ENCODE data around the gene PRMT2. TPM values are rescaled to one million over a fixed set of nuclear protein-coding genes. Genes with fewer than 3 reads are reported as not detected.

PRMT2 gene
- total RNA-seq, 4 donors from 2014 or later: 136 to 161 (median 142) TPM

GRCh38 chr21:46616050-46616449 lies 19.4 kb upstream of the PRMT2 start:
- Histone ChIP-seq H3K27ac (replicated peaks in 1 of 4) (no peak overlapping the region), H3K27me3 (no peaks in the 10 kb centered on the region), H3K4me1 (peaks cover 0 to 3% (median 3%) of the 10 kb centered on the region in 4 donors), H3K9me3 (peaks cover 0 to 5% (median under 1%) of the 10 kb centered on the region in 4 donors), H3K36me3 (no peaks in the 10 kb centered on the region), H3K4me3 (no peak overlapping the region)
- DNase-seq (ENCODE audit: extremely low spot score): no peak
- intact Hi-C loops (cut with DNase I): no loop called here
- WGBS: 82% methylated on average over 2 of the region's 2 CpGs
- TF ChIP-seq POLR2AphosphoS5 (IDR thresholded peaks at IDR 0.05): no peak
- TF ChIP-seq, protein P1, sequence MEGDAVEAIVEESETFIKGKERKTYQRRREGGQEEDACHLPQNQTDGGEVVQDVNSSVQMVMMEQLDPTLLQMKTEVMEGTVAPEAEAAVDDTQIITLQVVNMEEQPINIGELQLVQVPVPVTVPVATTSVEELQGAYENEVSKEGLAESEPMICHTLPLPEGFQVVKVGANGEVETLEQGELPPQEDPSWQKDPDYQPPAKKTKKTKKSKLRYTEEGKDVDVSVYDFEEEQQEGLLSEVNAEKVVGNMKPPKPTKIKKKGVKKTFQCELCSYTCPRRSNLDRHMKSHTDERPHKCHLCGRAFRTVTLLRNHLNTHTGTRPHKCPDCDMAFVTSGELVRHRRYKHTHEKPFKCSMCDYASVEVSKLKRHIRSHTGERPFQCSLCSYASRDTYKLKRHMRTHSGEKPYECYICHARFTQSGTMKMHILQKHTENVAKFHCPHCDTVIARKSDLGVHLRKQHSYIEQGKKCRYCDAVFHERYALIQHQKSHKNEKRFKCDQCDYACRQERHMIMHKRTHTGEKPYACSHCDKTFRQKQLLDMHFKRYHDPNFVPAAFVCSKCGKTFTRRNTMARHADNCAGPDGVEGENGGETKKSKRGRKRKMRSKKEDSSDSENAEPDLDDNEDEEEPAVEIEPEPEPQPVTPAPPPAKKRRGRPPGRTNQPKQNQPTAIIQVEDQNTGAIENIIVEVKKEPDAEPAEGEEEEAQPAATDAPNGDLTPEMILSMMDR (IDR thresholded peaks at IDR 0.05): no peak
- no peak for TF ChIP-seq EP300 (IDR thresholded peaks at IDR 0.05)
- no peak for TF ChIP-seq POLR2A (IDR thresholded peaks at IDR 0.05; ENCODE audit: low read depth)

GRCh38 chr21:46616656-46617055 lies 18.8 kb upstream of the PRMT2 start:
- Histone ChIP-seq H3K4me3 (no peak overlapping the region), H3K4me1 (peaks cover 0 to 9% (median 6%) of the 10 kb centered on the region in 4 donors), H3K9me3 (no peaks in the 10 kb centered on the region), H3K27ac (replicated peaks in 1 of 4) (no peak overlapping the region), H3K27me3 (no peaks in the 10 kb centered on the region), H3K36me3 (no peaks in the 10 kb centered on the region)
- DNase-seq (ENCODE audit: extremely low spot score): no peak
- 100% methylated on average over 1 of the region's 1 CpG for WGBS
- no peak for TF ChIP-seq POLR2A (IDR thresholded peaks at IDR 0.05; ENCODE audit: low read depth)
- no peak for TF ChIP-seq POLR2AphosphoS5 (IDR thresholded peaks at IDR 0.05)
- intact Hi-C loops (cut with DNase I): no loop called here

DNA sequence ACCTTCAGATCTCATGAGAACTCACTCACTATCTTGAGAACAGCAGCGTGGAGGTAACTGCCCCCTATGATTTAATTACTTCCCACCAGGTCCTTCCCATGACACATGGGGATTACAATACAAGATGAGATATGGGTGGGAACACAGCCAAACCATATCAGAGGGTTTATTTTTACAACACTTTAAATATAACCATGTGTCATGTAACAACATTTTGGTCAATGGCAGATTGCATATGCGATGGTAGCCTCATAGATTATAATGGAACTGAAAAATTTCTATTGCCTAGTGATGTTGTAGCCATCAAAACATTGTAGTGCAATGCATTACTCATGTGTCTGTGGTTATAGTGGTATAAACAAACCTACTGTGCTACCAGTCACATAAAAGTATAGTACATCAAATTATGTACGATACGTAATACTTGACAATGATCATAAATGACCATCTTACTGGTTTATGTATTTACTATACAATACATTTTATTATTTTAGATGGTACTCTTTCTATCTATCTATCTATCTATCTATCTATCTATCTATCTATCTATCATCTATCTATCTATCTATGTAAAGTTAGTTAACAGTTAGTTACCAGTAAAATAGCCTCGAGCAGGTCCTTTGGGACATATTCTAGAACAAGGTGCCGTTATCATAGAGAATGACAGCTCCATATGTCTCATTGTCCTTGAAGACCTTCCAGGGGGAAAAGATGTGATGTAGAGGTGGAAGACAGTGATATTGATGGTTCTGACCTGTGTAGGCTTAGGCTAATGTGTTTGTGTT lies 18.0 kb upstream of the PRMT2 start:
- Histone ChIP-seq H3K27ac (replicated peaks in 1 of 4) (no peak overlapping the region), H3K36me3 (no peaks in the 10 kb centered on the region), H3K4me1 (peaks cover 0 to 15% (median 8%) of the 10 kb centered on the region in 4 donors), H3K9me3 (no peaks in the 10 kb centered on the region), H3K27me3 (no peaks in the 10 kb centered on the region), H3K4me3 (no peak overlapping the region)
- WGBS: 75% methylated on average over 6 of the region's 6 CpGs
- intact Hi-C loops (cut with DNase I): no loop called here
- no peak for DNase-seq (ENCODE audit: extremely low spot score)
- TF ChIP-seq EP300 (IDR thresholded peaks at IDR 0.05) (no peak), POLR2A (IDR thresholded peaks at IDR 0.05; ENCODE audit: low read depth) (no peak), POLR2AphosphoS5 (IDR thresholded peaks at IDR 0.05) (no peak)
- TF ChIP-seq, protein P1 (IDR thresholded peaks at IDR 0.05): no peak

- DNase-seq (ENCODE audit: extremely low spot score): no peak
- H3K27ac ChIP-seq (replicated peaks in 1 of 4): no peak overlapping the region
- intact Hi-C loops (cut with DNase I): no loop called here
- TF ChIP-seq, protein P1 (IDR thresholded peaks at IDR 0.05): no peak
- no peak for TF ChIP-seq EP300 (IDR thresholded peaks at IDR 0.05)
- TF ChIP-seq POLR2A (IDR thresholded peaks at IDR 0.05; ENCODE audit: low read depth): no peak
- TF ChIP-seq POLR2AphosphoS5 (IDR thresholded peaks at IDR 0.05): no peak
- H3K4me3 ChIP-seq: no peak overlapping the region
- H3K4me1 ChIP-seq: peaks cover 0 to 23% (median 9%) of the 10 kb centered on the region in 4 donors
- 95% methylated on average over 5 of the region's 5 CpGs for WGBS
- no peaks in the 10 kb centered on the region for H3K9me3 ChIP-seq
- no peaks in the 10 kb centered on the region for H3K27me3 ChIP-seq
- no peaks in the 10 kb centered on the region for H3K36me3 ChIP-seq
Measured at GRCh38 chr21:46618738-46619379, 16.6 kb upstream of the PRMT2 start.

GRCh38 chr21:46619846-46620245 lies 15.6 kb upstream of the PRMT2 start:
- H3K36me3 ChIP-seq: no peaks in the 10 kb centered on the region
- WGBS: 100% methylated on average over 2 of the region's 2 CpGs
- intact Hi-C loops (cut with DNase I): no loop called here
- DNase-seq (ENCODE audit: extremely low spot score): no peak
- peaks cover 0 to 23% (median 11%) of the 10 kb centered on the region in 4 donors for H3K4me1 ChIP-seq
- TF ChIP-seq, protein P1 (IDR thresholded peaks at IDR 0.05): no peak
- no peak for TF ChIP-seq POLR2A (IDR thresholded peaks at IDR 0.05; ENCODE audit: low read depth)
- TF ChIP-seq POLR2AphosphoS5 (IDR thresholded peaks at IDR 0.05): no peak
- H3K9me3 ChIP-seq: peaks cover 0 to 2% (median under 1%) of the 10 kb centered on the region in 4 donors
- no peak overlapping the region for H3K27ac ChIP-seq (replicated peaks in 1 of 4)
- no peak overlapping the region for H3K4me3 ChIP-seq
- no peaks in the 10 kb centered on the region for H3K27me3 ChIP-seq
